ENCODE measurements around the gene MTR.
A peak's percentile ranks its signal among the peaks of the same experiment; 100 is the strongest.

Gene MTR

GRCh38 chr1:236795035-236795756 is at the start of gene MTR:
Gene MTR, plus strand, starts transcription at chr1:236795292. Its CDS starts 412 bp downstream, at chr1:236795704.
- DNase-seq (ENCODE audit: low spot score): peak; percentile 97

- no peak for DNase-seq (ENCODE audit: low spot score)
These were observed 48.3 kb upstream of the MTR start for GRCh38 chr1:236746785-236747184.

- no peak for DNase-seq (ENCODE audit: low spot score)
These were observed 47.6 kb upstream of the MTR start for GRCh38 chr1:236747311-236747985.

- no peak for DNase-seq (ENCODE audit: low spot score)
These were observed 46.7 kb upstream of the MTR start for GRCh38 chr1:236748268-236748870.

GRCh38 chr1:236750928-236751327 is 44.2 kb upstream of the MTR start:
- no peak for DNase-seq (ENCODE audit: low spot score)

GRCh38 chr1:236751385-236751784 is 43.7 kb upstream of the MTR start:
- DNase-seq (ENCODE audit: low spot score): no peak

- DNase-seq (ENCODE audit: low spot score): no peak
These were observed 43.2 kb upstream of the MTR start for GRCh38 chr1:236751935-236752334.

- DNase-seq (ENCODE audit: low spot score): no peak
These were observed 41.6 kb upstream of the MTR start for GRCh38 chr1:236753516-236753915.

- no peak for DNase-seq (ENCODE audit: low spot score)
These were observed 41.1 kb upstream of the MTR start for GRCh38 chr1:236753964-236754363.

GRCh38 chr1:236754525-236755210 is 40.4 kb upstream of the MTR start:
- DNase-seq (ENCODE audit: low spot score): no peak

GRCh38 chr1:236757640-236758039 is 37.5 kb upstream of the MTR start:
- no peak for DNase-seq (ENCODE audit: low spot score)

GRCh38 chr1:236759252-236759859 is 35.7 kb upstream of the MTR start:
- no peak for DNase-seq (ENCODE audit: low spot score)

- no peak for DNase-seq (ENCODE audit: low spot score)
These were observed 34.6 kb upstream of the MTR start for GRCh38 chr1:236760480-236760879.

GRCh38 chr1:236760986-236761385 is 34.1 kb upstream of the MTR start:
- DNase-seq (ENCODE audit: low spot score): no peak

GRCh38 chr1:236761397-236762132 is 33.5 kb upstream of the MTR start:
- no peak for DNase-seq (ENCODE audit: low spot score)

- no peak for DNase-seq (ENCODE audit: low spot score)
These were observed 32.7 kb upstream of the MTR start for GRCh38 chr1:236762410-236762809.

- DNase-seq (ENCODE audit: low spot score): no peak
These were observed 29.3 kb upstream of the MTR start for GRCh38 chr1:236765831-236766230.

- DNase-seq (ENCODE audit: low spot score): no peak
These were observed 28.6 kb upstream of the MTR start for GRCh38 chr1:236766506-236766905.

GRCh38 chr1:236767276-236767675 is 27.8 kb upstream of the MTR start:
- no peak for DNase-seq (ENCODE audit: low spot score)

GRCh38 chr1:236768601-236769000 is 26.5 kb upstream of the MTR start:
- DNase-seq (ENCODE audit: low spot score): no peak

- no peak for DNase-seq (ENCODE audit: low spot score)
These were observed 21.2 kb upstream of the MTR start for GRCh38 chr1:236773919-236774318.

- no peak for DNase-seq (ENCODE audit: low spot score)
These were observed 20.2 kb upstream of the MTR start for GRCh38 chr1:236774926-236775325.
